HG03575 (cell line): ENCODE data around the gene NFIA.

Source experiments
- ATAC-seq: cut with Tn5 transposase; IDR thresholded peaks from one replicate; pipeline ENCODE4 v1.9.1; 2021; ENCODE audit not compliant: unreplicated experiment, insufficient number of reproducible peaks, low FRiP score; ENCODE audit errors: extremely low read depth

The NFIA gene

DNA sequence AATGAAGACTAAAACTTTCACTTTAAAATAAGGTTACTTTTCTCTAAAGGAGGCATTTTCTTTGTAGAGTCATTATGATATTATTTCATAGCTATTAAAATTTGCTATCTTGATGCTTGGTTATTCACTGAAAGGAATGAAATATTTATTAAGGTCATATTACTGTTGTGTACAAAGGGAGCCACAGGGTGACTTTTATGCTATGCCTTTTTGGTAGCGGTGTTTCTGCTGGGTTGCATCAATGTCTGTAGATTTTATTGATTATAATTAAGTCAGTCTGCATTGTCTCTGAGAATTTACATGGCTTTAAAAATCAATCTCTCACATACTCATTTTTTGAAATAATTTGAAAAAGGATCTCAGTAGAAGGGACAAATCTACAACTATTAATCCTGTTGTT lies 84.9 kb downstream of the NFIA start:
- no peak for ATAC-seq

DNA sequence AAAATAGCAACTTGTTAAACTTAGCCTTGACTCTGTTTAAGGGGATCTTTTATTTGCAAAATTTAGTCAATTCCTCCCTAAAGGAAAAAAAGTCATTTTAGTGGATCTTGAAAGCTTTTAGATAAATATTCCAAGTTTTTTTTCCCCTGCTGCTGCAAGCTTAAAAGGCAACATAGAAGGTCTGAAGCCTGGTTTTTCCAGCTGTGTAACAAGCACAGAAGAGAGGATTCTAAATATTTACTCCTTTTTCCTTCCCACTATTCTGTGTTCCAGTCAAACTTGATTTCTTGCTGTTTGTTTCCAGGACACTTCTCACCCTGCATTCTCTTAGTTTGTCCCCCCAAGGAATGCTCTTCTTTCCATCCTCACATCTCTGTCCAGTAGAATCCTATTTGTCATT lies 86.7 kb downstream of the NFIA start:
- ATAC-seq, result no peak

DNA sequence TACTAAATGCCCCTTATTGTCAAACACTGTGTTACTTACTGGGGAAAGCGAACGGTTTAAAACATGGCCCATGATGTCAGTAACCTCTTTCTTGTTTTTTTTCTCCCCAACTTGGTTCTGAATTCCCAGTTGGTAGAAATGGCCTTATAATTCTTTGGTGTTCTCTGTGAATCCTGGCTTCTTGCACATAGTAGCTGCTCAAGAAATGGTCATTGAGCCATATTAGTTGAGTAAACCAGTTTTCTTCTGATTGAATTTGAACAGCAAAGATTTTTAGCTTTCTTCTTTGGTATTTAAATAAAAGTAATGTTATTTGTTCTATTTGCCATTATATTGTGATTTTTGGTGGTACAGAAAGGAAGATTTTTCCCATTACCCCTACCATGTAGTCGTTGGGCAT lies 87.3 kb downstream of the NFIA start:
- no peak for ATAC-seq

DNA sequence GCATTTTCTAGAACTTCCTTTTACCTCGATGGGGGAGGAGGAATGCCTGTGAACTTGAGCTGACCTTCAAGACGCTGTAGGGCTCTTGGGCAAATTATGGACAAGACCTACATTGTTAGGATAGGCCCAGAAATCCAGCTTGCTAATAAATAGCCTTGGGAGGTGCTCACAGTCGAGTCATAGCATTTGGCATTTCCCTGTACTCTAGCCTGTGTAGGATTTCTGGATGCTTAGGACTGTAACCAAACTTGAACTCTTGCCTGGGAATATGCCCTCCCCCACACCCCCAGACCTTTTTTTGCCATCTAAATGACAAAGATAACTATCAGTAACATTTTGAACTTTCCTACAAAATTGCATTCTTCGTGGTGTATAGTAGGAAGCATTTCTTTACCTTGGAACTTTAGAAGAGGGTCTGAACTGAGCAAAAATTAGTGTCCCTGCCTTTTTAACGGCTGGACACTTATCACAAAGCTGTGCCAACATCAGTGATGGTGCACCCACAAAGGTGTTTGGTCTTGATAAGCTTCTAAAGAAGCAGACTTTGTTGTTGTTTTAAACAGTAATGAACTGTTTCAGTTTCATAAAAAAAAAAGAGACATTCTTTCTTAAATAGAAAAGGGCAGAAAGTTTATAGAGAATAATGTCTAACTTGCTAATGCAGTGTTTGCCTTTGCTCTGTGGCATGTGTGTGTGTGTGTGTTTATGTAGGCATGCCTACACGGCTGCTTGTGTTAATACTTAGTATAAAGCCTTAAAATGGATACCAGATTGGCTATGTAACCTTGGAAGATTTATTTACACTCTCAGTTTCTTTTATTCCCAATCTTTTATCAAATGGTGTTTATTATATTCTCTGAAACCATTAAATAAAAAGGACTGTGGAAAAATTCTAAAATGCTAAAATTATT lies 88.2 kb downstream of the NFIA start:
- ATAC-seq, result no peak

DNA sequence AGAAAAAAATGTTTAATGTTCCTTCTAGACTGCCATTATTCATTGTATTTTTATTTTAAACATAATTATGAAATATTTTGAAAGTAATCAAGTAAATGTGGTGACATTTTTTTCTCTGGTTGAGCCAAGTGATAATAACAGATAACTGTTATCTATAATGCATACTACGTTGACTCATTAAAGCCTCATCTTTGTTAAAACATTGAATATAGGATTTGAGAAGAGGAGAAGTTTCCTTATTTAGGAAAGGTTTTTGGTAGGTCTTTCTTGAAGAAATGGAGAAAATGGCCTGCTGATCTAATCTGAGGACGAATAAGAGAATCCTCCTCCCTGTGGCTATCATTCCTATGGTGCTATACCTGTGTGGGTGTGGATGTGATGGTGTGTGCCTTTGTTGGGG lies 89.0 kb downstream of the NFIA start:
- no peak for ATAC-seq

DNA sequence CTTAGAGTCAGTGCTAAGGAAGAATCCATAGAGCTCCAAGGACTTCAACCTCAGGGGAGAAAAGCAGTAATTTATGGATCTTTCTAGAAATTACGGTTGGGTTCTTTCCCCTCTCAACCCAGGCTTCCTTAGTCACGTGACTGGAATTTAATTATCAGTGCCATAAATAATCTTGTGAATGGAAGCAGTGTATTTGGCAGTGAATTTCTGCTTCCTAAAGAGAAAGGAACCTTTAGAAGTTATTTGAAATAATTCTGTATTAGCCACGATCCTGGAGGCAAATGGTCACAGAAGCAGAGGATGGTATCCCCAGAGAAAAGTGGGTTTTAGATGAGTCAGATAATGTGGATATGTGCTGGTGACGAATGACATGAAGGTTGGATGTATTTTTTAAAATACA lies 89.6 kb downstream of the NFIA start:
- no peak for ATAC-seq

DNA sequence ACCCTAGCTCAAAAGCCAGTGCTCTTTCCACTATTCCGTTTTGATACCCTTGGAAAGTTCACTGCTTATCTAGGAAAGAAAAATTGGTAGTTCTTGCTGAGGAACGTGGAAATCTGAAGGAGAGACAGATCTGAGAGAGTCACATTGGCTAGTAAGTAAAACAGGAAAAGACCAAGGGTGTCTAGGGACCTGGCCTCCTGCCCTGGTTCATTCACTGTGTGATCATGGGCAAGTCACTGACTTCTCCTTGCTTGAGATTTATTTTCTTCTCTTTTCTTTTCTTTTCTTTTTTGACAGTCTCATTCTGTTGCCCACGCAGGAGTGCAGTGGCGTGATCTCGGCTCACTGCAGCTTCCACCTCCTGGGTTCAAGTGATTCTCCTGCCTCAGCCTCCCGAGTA lies 90.8 kb downstream of the NFIA start:
- ATAC-seq, result no peak

DNA sequence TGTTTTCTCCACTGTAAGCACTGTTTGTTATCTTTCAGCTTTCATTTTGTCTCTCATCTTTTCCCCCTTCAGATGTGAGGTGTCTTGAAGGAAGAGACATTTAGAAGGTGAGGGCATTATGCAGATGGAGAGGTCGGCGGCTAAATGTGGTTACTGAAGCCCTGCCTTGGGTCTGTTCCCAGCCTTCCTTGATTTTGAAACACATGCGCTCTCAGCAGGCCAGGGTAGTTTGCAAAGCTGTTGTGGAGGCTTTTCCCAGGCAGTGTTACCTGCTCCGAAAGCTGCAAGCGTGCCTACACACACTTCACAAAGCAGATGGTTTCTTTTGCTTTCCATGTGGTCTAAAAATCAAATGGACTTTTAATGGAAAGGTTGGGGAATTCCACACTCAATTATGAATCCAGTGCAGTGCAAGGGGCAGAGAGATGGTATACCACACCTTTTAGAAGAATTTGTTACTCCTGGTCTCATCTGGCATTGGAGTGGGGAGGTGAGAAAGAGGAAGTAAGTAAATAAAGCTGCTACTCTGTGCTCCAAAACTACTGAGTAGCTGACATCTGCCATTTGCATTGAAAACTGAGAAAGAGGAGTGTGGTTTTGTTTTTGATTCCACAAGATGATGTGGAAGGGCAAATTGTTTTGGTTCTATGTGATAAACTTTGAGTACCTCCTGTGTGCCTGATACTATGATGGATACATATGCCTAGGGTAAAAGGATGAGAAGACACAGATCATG lies 91.9 kb downstream of the NFIA start:
- no peak for ATAC-seq

DNA sequence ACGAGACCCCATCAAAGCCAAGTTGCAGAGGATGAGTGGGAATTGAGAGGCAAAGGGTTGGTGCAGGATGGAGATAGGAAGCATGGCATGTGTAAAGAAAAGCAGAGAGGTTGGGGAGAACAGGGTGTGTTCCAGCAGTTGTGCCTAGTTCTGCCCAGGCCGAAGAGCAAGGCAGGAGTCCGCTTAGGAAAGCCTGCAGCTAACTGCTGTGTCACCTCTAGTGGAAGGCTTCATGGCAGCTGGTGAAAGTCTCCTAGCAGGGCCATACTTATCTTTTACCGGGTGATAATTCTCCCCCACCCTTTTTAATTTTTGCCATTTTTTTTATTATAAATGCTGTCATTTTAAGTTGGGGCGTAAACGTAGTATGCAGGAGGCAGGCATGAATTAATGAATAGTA lies 93.6 kb downstream of the NFIA start:
- no peak for ATAC-seq

DNA sequence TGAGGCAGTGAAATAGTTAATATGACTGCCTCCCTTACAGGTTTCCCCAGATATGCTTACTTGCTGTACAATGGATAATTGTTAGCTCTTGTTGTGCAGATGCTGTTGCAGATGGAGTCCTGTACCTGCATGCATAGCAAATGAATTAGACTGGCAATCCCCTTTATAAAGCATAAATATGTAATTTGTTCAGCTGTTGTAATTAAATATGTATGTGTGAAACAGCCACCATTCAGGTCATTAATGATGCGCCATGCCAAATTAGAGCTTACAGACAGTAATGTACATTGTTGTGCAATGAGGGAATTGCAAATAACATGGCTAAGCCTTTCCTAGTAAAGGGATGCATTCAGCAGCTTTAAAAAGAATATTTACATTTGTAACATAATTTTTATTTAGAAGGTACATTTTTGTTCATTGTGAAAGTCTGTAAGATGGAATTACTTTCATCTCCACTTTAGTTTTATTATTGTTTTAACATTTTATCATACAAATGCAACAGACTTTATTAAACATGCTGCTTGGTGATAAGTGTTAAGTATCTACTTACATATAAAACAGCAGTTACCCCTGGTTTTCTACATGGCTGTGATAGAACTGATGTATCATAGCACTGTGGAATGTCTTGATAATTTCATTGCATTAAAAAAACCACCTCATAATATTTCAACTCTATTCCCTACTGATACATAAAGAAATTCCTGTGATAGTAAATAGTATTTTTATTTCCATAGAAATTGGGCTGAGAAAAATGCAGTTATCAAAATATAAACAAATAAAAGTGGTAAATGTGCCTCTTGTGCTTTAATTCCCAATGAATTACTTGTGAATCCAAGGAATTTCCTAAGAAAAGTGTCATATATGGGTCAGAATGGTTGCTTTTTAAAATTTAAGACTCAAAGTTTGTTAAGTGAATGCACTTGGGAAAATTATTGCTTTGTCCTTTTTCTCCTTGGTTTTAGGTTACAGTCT lies 99.0 kb downstream of the NFIA start:
- no peak for ATAC-seq

DNA sequence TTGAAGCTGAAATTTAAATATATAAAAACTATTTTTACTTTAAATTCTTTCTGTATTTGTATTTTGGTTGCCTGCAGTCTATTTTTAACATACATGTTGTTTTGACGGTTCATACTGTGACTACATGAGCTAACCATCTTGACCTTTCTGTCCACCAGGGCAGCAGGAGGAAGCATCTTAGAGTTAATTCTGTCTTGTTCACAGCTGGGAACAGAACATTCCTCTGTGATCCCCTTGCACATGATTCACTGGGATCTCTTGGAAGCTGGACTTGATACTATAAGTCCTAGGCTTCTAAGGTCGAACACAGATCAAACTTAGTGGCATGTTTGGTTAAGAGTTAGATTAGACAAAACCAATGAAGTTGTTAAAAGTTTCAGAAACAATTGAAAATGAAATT lies 99.7 kb downstream of the NFIA start:
- ATAC-seq, result no peak

DNA sequence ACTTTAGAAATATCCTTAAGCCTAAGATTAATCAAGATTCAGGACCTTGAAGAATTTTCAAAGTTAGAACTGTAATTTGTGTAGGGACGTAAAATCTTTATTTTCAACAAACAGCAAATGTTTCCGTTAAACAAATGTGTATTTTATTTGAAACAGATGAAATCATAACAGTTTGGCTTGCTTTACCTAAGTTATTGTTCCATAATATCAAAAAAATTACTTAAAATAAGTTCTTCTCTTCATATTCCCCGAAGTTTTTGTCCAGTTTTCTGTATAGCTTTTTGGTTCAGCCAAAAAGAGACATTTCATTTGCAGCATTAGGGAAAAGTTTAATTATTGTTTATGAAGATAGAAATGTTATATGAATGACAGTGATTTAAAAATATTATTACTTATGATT lies 100.1 kb downstream of the NFIA start:
- ATAC-seq, result no peak

DNA sequence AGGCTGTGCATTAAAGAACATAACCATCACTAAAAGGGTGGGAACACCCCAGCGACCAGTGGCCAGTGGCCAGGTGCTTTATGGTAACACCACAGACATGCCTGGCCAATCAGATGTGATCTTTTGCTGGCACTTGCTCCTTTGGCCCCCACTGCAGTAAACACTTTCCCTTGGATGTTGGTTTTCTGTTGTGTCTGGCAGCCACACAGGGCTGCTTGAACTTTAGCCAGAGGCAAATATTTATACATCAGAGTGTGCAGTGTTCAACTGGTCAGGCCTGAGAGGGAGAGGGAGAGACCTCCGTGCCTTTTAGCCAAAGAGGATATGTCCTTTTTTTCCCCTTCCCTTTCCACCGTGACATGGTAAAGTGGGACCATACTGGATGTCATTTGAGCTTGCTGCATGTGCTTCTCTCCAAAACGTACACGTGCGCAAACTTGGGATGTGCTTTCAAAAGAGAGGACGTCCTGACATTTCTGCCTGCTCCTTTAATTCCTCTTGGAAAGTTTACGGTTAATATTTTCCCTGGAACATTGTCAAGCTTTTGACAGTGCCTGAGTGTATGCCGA lies 101.2 kb downstream of the NFIA start:
- no peak for ATAC-seq

DNA sequence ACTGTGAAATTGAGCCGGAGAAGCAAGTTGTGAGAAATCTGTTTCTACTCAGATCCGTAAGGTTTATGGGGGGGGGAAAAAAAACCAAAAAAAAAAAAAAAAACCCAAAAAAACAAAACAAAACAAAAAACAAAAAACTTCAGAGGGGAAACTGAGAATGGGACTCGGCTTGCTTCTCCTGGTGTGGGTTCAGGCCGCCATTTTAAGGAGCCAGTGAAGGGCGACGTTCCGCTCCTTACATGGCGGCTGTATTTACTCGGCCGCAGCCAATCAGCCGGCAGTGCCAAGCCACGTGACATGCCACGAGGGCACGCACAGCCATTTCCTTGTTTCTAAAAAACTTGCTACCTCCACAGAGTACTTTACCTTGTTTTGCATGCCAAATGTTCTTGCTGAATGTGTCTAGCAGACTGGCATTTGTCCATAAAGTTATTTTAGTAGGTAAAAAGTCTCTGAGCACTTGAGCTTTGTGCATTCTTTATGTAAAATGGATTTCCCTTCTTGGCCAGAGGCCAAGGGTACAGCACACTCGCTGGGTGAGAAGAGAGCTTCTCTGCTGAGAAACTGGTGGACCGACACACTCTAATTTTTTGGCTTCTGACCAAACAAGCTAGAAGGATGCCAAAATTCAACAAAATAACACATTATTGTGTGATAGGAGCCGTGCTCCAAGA lies 101.8 kb downstream of the NFIA start:
- ATAC-seq, result no peak

DNA sequence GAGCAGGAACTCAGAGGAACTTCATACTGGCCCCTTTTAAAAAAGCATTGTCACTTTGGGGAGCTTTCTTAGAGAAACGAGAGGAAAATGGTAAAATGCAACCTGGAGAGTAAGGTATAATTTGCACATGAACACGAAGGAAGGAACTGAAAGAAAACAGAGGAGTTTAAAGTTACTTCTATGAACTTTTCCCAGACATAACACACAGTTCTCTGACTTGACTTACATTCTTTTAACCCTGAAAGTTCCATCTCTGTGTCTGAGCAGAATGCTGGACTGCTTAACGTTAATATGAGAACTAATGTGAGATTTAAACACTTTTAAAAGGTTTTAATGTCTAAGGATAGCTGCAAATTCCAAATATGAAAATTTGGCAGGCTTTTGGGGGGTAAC lies 102.3 kb downstream of the NFIA start:
- ATAC-seq, result no peak

DNA sequence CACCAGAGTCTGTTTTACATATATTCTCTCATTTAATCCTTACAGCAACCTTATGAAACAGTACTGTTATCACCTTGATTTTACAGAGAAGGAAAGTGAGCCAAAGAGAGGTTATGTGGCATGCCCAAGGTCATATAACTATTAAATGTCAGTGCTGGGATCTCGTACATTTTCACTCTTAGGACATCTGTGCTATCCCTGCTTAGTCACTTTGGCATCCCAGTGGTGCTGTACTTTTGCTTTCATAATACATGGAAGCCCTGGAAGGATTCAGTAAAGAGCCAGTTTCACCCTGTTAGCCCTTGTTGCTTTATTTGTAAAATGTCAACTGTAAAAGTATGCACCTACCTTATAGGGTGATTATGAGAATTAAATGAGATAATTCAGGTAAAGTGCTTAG lies 104.4 kb downstream of the NFIA start:
- ATAC-seq, result no peak

DNA sequence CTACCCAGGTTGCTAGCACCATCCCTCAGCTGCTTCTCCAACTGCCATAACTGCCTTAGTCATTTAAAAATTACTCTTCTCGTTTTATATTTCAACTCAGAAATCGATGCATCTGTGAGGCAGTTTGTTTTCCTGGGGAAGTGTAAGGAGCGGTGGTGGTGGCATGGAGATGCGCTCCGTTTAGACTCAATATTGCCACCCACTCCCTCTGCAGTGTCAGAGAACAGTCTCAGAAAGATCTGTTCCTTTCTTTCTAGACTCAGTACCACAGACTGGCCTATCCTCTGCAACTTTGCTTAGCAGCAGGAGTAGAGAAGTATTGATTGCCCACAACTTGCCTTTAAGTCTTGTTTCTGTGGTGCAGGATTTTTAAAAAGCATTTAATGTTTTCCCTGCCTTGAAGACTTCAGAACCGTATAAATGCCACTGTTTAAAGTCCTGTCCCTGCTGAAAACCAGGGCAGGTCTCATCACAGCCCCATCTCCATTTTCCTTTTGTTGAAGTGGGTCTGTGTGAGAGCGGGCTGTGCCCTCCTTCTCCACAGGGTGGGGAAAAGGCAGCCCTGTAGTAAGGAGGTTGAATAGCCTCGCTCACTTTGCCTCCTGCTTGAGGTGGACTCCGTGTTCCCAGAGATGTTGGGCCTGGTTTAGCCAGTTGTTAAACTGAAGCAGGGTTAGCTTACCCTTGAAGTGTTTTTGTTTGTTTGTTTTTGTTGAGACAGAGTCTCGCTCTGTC lies 105.2 kb downstream of the NFIA start:
- ATAC-seq, result no peak

DNA sequence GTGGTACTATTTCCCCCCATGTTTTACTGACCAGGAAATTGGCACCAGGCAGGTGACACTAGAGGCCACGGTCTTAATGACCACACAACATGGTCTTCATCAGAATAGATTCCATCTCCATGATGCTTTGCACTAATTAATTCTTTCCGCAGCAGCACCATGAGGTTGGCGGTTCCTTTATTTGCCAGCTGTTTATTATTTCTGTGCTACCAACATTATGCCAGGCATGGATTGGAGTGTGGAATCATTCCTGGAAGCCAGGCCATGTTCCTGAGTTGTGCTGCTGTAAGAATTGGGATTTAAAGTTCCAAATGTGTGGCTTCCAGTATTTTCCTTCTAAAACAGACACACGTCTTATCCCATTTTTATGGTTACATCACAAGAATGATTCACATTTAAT lies 107.8 kb downstream of the NFIA start:
- no peak for ATAC-seq
